Heart left ventricle (tissue), 13 donors: ENCODE data around the gene TUBA4B.

Experiments
- CTCF ChIP-seq, 12 donors: fragments of 200-600 bp; sonication (generic) in 4 of 12; IDR thresholded peaks; one replicate each; pipeline versions ENCODE4 v1.5.0 to v1.8.0; 2018 to 2022; ENCODE audit warnings: antibody characterized with exemption in 12 of 12, mild to moderate bottlenecking in 5 of 12
- POLR2A ChIP-seq, 2 donors: fragments of 450-650 bp; IDR thresholded peaks; one replicate each; pipeline ENCODE4 v1.6.1; 2017; ENCODE audit warnings: antibody characterized with exemption in 2 of 2, mild to moderate bottlenecking in 2 of 2, moderate library complexity in 2 of 2
- donor health status: ischemic (EF 13 %, LVEDD 7.1; RV severe dilation, severe dysfunction).
- donor health status: DM: no; HTN: yes; CAD: no.
- donor health status: DM: no; HTN: no; CAD: no.
- donor health status: ischemic (EF 25% LVEDD 6.9; RV normal size, moderate dysfunction).
- donor health status: ischemic (EF 25% LVEDD 5.7; RV mildly dilated, moderate dysfunction).
- donor health status: ischemic (EF 35%, LVEDD 5.7; RV mildly dilated, moderate dysfunction).
- donor health status: nonischemic (EF 11% LVEDD 7.7; RV severe dilation, severe dysfunction).
- donor health status: DM: yes; HTN: yes; CAD: no.
- donor health status: PGD.
- donor health status: ischemic (EF 29% LVEDD 5.4; RV normal size, mild dysfunction).
- donor health status: nonischemic (EF 23%, LVEDD 6.1; RV moderate dilation, normal function).

GRCh38 chr2:219243291-219243761, 9.7 kb upstream of the TUBA4B start:
- TF ChIP-seq CTCF (IDR thresholded peaks at IDR 0.05): no peak
- no peak for TF ChIP-seq POLR2A (IDR thresholded peaks at IDR 0.05)
